Adipose tissue (tissue), 3 donors: Measurements from ENCODE around the gene ATP1A4. TPM values are rescaled to one million over a fixed set of nuclear protein-coding genes. Genes with fewer than 3 reads are reported as not detected.

Source experiments
- H3K27ac ChIP-seq: one replicate; pipeline ENCODE4 v1.5.1; 2013; ENCODE audit warnings: low read depth, low read length
- WGBS, 3 donors: extraction: QIAGEN DNeasy Blood & Tissue Kit; methylation state at CpG; one replicate each; pipeline ENCODE4 v1.1.7; 2013; 5-methylcytosine and 5-hydroxymethylcytosine counted together
- polyA plus RNA-seq, 3 donors: library from polyadenylated mRNA; stranded (reverse); fragments of 200-250 nt; gene quantifications; one replicate each; pipeline ENCODE4 v1.2.3, GENCODE V29; 2013
- donor health status: healthy with polysubstance abuse.
- donor health status: Bipolar disorder and iron deficiency.
- donor health status: healthy.

The ATP1A4 gene
- polyA plus RNA-seq, 3 donors, result 0.13 to 0.56 (median 0.54) TPM

DNA sequence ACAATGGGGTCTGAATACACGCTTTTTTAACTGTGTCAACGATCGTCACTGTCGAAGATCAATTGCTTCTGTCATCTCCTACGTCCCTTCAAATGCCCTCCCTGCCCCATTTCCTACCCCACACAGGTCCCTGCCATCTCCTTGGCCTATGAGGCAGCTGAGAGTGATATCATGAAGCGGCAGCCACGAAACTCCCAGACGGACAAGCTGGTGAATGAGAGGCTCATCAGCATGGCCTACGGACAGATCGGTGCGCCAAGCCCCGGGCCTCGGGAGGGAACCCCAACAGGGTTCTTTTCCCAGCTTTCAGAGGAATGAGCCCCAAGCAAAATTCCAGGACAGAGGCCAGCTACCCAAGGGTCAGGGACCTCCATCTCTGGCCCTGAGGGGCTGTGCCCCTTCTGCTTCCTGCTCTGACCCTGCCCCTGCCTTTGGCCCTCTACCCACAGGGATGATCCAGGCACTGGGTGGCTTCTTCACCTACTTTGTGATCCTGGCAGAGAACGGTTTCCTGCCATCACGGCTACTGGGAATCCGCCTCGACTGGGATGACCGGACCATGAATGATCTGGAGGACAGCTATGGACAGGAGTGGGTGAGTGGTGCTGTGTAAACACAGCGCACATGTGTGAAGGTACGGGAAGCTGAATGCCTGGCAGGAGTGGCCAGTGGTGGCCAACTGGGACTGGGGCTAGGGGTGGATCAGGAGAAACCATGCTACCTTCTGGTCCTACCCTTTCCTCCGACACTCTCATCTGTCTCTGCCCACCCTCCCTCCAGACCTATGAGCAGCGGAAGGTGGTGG is 15.1 kb upstream of the ATP1A4 start:
- H3K27ac ChIP-seq, result no peak overlapping the region
- 89 to 91% (median 89%) methylated on average over 22 of the region's 22 CpGs for WGBS, 3 donors

DNA sequence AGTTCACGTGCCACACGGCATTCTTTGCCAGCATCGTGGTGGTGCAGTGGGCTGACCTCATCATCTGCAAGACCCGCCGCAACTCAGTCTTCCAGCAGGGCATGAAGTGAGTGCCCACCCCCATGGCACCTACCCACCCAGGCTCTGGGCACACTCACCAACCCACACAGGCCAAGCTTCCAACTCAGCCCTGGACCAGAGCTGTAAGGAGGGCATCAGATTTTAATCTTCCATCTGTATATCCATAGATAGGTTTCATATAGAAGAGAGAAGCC is 14.5 kb upstream of the ATP1A4 start:
- 86 to 98% (median 94%) methylated on average over 5 of the region's 5 CpGs for WGBS, 3 donors
- no peak overlapping the region for H3K27ac ChIP-seq

DNA sequence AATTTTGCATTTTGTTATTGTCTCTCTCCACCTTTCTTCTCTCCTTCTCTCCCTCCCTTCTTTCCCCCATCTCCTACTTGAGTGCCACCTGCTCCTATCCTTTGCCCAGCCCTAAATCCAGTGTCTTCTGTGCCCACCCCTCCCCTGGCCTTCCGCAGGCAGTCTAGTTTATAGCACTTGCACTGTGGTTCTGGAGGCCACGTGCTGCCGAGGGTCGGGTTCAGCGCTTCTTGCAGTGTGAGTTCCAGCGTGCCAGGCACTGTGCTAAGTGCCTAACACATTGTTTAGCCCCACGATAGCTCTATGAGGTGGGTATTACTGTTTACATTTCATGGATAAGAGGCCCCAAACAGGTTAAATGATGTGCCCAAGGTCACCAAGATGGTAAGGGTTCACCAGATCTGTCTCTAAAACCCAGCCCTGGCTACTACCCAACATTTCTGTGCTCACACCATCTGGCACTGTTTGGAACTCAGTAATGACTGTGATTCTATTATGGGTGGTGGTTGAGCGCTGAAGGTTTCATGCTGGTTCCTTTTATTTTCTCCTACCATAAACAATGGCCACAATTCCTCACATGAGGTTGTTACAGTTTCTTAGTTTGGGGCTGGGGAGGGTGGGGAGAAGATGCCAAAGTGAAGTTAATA is 14.1 kb upstream of the ATP1A4 start:
- 87 to 93% (median 88%) methylated on average over 8 of the region's 8 CpGs for WGBS, 3 donors
- no peak overlapping the region for H3K27ac ChIP-seq

DNA sequence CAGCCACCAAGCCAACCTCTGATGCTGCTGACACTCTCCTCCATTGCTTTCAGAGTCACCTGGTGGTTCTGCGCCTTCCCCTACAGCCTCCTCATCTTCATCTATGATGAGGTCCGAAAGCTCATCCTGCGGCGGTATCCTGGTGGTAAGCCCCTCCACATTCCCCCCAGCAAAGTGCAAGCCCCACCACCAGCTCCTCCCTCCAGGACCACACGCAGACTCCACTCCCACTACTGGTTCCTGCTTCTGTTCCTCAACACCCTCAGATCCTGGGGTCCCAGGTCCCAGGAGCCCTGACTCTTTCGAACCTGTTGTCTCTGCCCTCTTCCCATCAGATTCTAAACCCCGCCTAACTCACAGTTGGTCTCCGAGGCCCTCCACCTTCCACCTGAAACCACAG is 11.6 kb upstream of the ATP1A4 start:
- WGBS, 3 donors, result 89 to 93% (median 92%) methylated on average over 8 of the region's 8 CpGs
- H3K27ac ChIP-seq, result no peak overlapping the region

DNA sequence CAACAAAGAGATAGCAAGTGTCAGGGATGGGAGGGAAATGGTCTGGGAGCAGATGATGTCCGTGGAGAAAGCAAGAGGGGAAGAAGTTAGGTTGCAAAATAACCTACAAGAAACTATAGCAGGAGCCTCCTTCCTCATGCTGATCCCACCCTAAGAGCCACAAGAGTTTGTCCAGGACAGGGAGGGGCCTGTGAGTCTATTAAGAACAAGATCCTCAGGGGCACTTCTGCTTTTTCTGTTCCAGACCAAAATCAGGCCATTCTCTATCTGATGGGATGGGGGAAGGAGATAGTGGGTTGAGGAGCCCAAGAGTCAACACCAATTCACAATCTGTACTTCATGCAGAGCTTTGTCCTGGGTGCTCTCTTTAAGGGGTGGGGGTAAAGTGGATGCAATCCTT is 7.7 kb upstream of the ATP1A4 start:
- 8 to 40% (median 10%) methylated on average over 1 of the region's 1 CpG for WGBS, 3 donors
- no peak overlapping the region for H3K27ac ChIP-seq

DNA sequence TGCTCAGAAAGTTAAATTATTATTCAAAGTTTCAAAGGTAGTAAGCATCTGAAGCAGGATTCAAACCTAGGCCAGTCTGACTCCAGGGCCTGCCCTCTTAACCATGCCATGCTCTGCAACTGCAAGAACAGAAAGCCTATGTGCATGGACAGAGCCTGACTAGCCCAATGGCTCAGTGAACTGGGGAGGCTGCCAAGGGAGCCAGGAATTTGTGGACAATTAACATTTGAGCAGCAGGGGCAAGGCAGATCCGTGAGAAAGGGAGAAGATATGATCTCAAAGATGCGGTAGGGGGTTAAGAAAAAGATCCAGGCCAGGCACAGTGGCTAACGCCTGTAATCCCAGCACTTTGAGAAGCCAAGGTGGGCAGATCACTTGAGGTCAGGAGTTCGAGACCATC is 6.5 kb upstream of the ATP1A4 start:
- no peak overlapping the region for H3K27ac ChIP-seq
- 67 to 81% (median 76%) methylated on average over 4 of the region's 4 CpGs for WGBS, 3 donors

DNA sequence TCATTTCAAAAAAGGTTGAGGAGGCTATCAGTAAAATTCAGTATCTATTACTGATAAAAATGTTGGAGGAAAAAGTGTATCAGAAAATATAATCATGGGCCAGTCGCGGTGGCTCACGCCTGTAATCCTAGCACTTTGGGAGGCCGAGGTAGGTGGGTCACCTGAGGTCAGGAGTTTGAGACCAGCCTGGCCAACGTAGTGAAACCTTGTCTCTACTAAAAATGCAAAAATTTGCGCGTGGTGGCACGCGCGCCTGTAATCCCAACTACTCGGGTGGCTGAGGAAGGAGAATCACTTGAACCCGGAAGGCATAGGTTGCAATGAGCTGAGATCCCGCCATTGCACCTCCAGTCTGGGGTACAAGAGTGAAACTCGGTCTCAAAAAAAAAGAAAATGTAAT is 5.3 kb upstream of the ATP1A4 start:
- 90 to 95% (median 94%) methylated on average over 14 of the region's 14 CpGs for WGBS, 3 donors
- H3K27ac ChIP-seq, result no peak overlapping the region

DNA sequence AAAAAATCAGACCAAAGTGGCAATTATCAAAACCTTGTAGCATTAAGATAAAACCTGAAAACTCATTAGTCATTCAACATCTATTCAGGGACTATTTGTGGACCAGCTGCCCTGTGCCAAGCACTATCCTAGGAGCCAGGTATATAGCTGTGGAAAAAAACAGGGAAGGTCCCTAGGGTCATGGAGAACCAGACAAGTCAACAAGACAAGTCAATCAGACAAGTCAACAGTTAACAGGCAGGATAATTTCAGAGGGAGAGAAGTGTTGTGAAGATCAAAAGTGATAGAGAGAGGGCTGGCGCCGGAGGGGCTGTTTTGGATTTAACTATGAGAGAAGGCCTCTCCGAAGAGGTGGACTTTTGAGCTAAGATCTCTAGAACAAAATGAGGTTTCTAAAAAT is 3.3 kb upstream of the ATP1A4 start:
- no peak overlapping the region for H3K27ac ChIP-seq
- 82 to 94% (median 92%) methylated on average over 3 of the region's 3 CpGs for WGBS, 3 donors

DNA sequence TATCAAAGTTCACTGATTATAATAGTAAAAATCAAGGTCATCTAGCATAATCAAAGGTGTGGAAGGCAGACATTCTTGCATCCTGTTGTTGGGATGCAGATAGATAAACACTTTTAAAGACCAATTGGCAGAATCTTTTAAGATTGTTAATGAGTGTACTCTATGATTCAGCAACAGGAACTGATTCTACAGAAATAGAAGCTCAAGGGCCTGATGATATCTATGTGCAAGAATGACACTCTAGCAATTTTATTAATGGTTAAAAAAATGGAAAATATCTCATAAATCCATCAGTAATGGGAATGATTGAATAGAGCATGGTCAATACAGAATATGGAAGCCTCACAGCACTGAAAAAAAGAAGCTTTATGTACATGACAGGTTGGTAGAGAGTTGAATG is 2.2 kb upstream of the ATP1A4 start:
- H3K27ac ChIP-seq, result no peak overlapping the region

DNA sequence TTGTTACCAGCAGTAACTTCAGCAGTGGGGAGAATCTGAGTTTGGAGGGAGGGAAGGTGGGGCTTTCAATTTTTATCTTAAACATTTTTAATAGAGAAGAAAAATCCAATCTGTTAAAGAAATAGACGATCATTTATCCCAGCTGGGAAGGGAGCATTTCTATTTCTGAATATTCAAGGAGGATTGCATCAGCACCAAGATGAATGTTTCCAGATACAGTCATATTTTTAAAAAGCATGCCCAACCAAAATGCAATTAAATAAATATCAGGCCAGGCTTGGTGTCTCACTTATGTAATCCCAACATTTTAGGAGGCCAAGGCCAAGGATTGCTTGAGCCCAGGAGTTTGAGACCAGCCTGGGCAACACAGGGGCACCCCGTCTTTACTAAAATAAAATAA is 1.7 kb upstream of the ATP1A4 start:
- 64 to 78% (median 70%) methylated on average over 2 of the region's 2 CpGs for WGBS, 3 donors
- no peak overlapping the region for H3K27ac ChIP-seq

DNA sequence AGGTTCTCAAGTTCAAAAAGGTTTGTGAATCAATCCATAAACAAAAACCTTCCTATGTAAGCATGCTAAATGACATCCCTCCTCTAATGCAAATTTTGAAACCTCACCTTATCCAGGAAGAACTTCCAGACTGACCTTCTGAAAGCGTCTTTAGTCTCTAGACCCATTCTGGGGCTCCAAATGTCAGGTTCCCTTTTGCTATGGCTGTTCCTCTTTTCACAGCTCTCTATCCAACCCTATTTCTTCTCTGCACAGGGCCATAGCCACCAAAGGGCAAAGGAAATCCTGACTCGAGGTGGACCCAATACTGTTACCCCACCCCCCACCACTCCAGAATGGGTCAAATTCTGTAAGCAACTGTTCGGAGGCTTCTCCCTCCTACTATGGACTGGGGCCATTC is 3.4 kb downstream of the ATP1A4 start:
- no peak overlapping the region for H3K27ac ChIP-seq
- WGBS, 3 donors, result 60 to 84% (median 80%) methylated on average over 3 of the region's 3 CpGs

DNA sequence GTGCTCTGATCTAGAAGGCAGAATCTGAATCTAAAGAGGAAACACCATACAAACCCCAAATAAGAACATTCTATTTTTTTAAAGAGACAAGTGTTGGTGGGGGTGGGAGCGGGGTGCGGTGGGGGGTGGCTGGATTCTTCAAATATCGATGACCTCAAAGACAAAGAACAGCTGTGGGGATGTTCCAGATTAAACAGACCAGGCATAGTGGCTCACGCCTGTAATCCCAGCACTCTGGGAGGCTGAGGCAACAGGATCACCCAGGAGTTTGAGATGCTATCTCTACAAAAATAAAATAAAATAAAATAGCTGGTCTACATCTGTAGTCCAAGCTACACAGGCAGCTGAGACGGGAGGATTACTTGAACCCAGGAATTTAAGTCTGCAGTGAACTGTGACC is 5.0 kb downstream of the ATP1A4 start:
- WGBS, 3 donors, result 80 to 86% (median 85%) methylated on average over 5 of the region's 5 CpGs
- no peak overlapping the region for H3K27ac ChIP-seq

DNA sequence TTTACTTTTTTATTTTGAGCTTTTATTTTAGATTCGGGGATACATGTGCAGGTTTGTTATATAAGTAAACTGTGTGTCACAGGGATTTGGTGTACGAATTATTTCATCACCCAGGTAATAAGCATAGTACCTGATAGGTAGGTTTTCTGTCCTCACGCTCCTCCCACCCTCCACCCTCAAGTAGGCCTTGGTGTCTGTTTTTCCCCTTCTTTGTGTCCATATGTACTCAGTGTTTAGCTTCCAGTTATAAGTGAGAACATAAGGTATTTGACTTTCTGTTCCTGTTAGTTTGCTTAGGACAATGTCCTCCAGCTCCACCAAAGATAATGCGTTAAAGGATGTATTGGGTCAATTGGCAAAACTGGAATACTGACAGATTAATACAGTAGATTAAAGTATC is 5.8 kb downstream of the ATP1A4 start:
- WGBS, 3 donors, result 66 to 76% (median 72%) methylated on average over 4 of the region's 4 CpGs
- H3K27ac ChIP-seq, result no peak overlapping the region

DNA sequence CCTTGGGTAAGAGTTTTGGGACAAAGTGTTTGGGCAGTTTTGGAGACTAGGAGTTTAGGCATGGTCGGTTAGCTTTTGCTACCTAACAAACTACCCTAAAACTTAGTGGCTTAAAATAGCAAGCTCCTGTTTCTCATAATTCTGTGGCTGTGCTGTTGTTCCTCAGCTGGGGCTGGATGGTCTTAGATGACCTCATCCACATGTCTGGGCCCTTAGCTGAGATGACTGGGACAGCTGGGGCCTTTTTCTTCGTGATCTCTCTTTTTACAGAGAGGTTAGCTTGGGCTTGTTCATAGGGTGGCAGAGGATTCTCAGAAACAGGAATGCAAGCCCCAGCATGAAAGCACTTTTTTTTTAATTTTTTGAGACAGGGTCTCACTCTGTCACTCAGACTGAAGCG is 6.6 kb downstream of the ATP1A4 start:
- H3K27ac ChIP-seq, result no peak overlapping the region
- WGBS, 3 donors, result 76 to 97% (median 95%) methylated on average over 3 of the region's 3 CpGs

DNA sequence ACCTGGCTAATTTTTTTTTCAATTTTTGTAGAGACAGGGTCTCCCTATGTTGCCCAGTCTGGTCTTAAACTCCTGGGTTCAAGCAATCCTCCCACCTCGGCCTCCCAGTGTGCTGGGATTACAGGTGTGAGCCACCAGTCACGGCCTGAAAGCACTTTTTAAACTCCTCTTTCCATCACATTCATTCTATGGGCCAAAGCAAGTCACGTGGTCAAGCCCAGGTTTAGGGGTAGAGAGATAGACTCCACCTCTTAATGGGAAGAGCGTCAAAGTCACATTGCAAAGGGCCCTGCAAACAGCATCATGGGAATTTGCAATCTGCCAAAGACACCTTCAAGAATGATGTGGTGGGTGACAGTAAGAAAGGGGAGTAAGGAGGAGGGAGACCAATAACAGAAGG is 7.1 kb downstream of the ATP1A4 start:
- whole genome bisulfite sequencing, 3 donors, result 78 to 90% (median 84%) methylated on average over 4 of the region's 4 CpGs
- no peak overlapping the region for H3K27ac ChIP-seq

DNA sequence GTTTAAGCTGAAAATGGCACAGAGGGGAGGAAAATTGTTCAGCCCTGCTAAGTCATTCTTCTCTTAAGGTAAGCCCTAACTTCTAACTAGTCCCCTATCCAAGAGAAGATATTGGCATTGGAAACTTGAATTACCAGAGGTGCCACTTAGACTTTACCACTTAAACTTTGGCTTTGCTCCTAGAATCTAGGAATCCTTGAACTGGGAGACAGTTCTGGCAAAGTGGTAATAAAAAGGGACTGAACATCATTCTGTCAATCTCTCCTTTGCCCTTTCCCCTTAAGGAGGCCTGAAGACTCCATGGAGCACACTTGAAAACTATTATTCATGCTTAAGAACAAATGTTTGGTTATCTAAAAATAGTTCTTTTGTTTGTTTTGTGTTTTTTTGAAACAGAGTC is 8.4 kb downstream of the ATP1A4 start:
- H3K27ac ChIP-seq, result no peak overlapping the region

DNA sequence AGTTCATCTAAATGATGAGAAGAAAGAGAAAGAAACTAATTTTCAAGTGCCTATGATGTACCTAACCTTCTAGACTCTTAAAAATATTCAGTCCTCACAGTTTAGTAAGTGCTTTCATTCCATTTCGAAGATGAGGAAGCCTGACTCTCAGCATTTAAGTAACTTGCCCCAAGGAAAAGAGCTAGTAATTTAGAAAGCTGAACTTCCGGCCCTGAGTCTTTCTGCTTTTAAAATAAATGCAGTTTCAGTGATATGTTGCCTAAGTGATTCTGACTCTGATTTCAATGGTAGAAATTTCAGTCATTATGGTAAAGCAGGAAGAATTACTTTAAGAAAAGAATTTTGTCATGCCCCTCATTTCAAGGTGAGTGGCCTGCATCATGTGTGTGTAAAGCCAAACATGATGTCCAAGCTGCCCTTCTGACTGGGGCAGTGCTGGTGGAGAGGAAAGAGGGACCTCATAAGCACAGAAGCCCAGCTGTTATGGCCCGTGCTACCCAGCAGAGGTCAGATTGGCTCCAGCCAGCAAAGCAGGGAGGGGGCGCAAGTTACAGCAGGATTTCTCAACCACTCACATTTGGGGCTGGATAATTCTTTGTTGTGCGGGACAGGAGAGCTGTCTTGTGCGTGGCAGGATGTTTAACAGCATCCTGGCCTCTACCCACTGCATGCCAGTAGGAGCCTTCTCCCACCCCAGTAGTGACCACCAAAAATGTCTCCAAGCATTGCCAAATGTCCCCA is 10.7 kb downstream of the ATP1A4 start:
- WGBS, 3 donors, result 50 to 74% (median 52%) methylated on average over 6 of the region's 6 CpGs
- H3K27ac ChIP-seq, result no peak overlapping the region

DNA sequence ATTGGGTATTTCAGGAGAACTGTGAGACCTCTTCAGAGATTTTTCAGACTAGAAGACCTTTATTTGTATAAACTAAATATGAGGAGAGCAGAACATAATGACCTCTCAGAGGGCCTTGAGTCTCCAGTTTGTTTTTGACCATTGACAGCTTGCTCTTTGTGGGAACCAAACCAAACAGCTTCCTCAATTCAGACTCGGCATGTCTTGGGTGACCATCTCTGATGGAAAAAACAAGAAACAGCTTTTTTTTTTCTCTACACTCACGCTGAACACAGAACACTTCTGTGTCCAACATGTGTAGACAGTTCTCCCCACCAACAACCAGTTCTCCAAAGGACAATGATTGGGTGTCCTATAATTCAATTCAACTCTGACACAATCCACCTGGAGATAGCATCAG is 11.5 kb downstream of the ATP1A4 start:
- H3K27ac ChIP-seq, result no peak overlapping the region
- WGBS, 3 donors, result 53 to 84% (median 69%) methylated on average over 2 of the region's 2 CpGs

DNA sequence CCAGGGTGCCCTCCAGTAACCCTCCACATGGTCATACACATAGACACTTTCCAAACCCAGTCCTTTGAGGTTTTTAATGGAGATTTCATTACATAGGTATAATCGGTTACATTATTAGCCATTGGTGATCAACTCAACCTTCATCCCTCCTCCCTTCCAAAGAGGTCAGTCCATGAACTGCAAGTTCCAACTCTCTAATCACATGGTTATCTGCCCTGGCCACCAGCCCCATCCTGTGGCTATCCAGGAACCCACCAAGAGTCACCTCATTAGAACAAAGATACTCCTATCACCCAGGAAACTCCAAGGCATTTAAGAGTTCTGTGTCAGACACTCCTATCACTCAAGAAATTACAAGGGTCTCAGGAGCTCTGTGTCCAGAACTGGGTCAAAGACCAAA is 12.2 kb downstream of the ATP1A4 start:
- whole genome bisulfite sequencing, 3 donors, result 91 to 100% (median 92%) methylated on average over 1 of the region's 1 CpG
- H3K27ac ChIP-seq, result no peak overlapping the region

DNA sequence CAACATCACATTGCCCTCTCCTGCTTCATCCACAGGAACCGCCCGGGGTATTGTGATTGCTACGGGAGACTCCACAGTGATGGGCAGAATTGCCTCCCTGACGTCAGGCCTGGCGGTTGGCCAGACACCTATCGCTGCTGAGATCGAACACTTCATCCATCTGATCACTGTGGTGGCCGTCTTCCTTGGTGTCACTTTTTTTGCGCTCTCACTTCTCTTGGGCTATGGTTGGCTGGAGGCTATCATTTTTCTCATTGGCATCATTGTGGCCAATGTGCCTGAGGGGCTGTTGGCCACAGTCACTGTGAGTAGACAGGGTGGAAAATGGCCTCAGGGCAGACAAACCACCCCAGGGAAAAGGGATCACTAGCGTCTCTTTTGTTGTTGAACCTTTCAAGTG is 12.7 kb downstream of the ATP1A4 start:
- H3K27ac ChIP-seq, result no peak overlapping the region
- WGBS, 3 donors, result 85 to 86% (median 85%) methylated on average over 10 of the region's 10 CpGs
